B cell (primary cell): ENCODE results near the gene LECT2. TPM values are rescaled to one million over a fixed set of nuclear protein-coding genes. Genes with fewer than 3 reads are reported as not detected.

Source experiments
- ATAC-seq: fragments of 200-7000 bp; cut with Tn5 transposase; one replicate; pipeline ENCODE4 v1.10.0; 2021; ENCODE audit warnings: low read depth, mild to moderate bottlenecking, moderate number of reproducible peaks, moderate library complexity
- CTCF ChIA-PET: fragments of 350-600 bp; sonication (Branson Sonifier 250); formaldehyde crosslinking; loops from one replicate; lab custom pipeline; 2021; ENCODE audit warnings: antibody characterized with exemption, inconsistent platforms; lab: Charles Lee
- POLR2A ChIA-PET: fragments of 350-600 bp; sonication (Branson Sonifier 250); formaldehyde crosslinking; loops from one replicate; lab custom pipeline; 2021; ENCODE audit warnings: antibody characterized with exemption; lab: Charles Lee
- DNase-seq: peaks from one replicate; pipeline ENCODE4 v3.0.0; 2013
- H2AFZ ChIP-seq: 2 replicates; pipeline ENCODE4 v1.6.1; 2012; ENCODE audit warnings: mild to moderate bottlenecking, low read depth, low read length; ENCODE audit not compliant: insufficient read depth, poor library complexity, severe bottlenecking
- H3K27ac ChIP-seq, 2 donors: 1 replicate in 1 of 2; 2 replicates in 1 of 2; pipeline ENCODE4 v1.5.1; 2012 to 2013; ENCODE audit warnings: low read length in 2 of 2, mild to moderate bottlenecking in 2 of 2, moderate library complexity in 1 of 2
- H3K27me3 ChIP-seq, 4 experiments: fragments of 200-600 bp in 1 of 4; sonication (generic) in 1 of 4; replicated peaks in 1 of 4; 1 replicate in 2 of 4; 2 replicates in 2 of 4; pipeline versions ENCODE4 v1.6.1 to v1.7.0; 2013 to 2016; ENCODE audit warnings: low read length in 3 of 4, mild to moderate bottlenecking in 2 of 4, mixed read lengths in 1 of 4, moderate library complexity in 1 of 4; ENCODE audit not compliant: insufficient read depth in 4 of 4, control insufficient read depth in 3 of 4; ENCODE audit errors: control extremely low read depth in 1 of 4
- H3K36me3 ChIP-seq, 2 experiments: replicated peaks in 1 of 2; 1 replicate in 1 of 2; 2 replicates in 1 of 2; pipeline versions ENCODE4 v1.6.1 to v1.7.1; 2013; ENCODE audit warnings: low read length in 1 of 2; ENCODE audit not compliant: insufficient read depth in 2 of 2, control insufficient read depth in 1 of 2; ENCODE audit errors: control extremely low read depth in 1 of 2, extremely low read depth in 1 of 2
- H3K4me1 ChIP-seq, 2 donors: fragments of 200-600 bp in 1 of 2; sonication (generic) in 1 of 2; 1 replicate in 1 of 2; 2 replicates in 1 of 2; pipeline versions ENCODE4 v1.5.1 to v1.6.1; 2013 to 2017; ENCODE audit warnings: low read length in 2 of 2; ENCODE audit not compliant: control insufficient read depth in 2 of 2, insufficient read depth in 2 of 2
- H3K4me2 ChIP-seq: replicated peaks from 2 replicates; pipeline ENCODE3; 2012; ENCODE audit warnings: mild to moderate bottlenecking, low read depth, low read length; ENCODE audit not compliant: poor library complexity, severe bottlenecking
- H3K4me3 ChIP-seq, 5 experiments: fragments of 200-600 bp in 1 of 5; sonication (generic) in 1 of 5; 1 replicate in 3 of 5; 2 replicates in 2 of 5; pipeline versions ENCODE4 v1.5.1 to v1.7.0; 2011 to 2016; ENCODE audit warnings: low read length in 4 of 5, mild to moderate bottlenecking in 4 of 5, low read depth in 2 of 5, control low read depth in 1 of 5, moderate library complexity in 1 of 5; ENCODE audit not compliant: insufficient read depth in 1 of 5; ENCODE audit errors: control extremely low read depth in 1 of 5, extremely low read depth in 1 of 5
- H3K79me2 ChIP-seq: fragments of 200-600 bp; sonication (generic); one replicate; pipeline ENCODE4 v1.6.0; 2016; ENCODE audit warnings: low read length; ENCODE audit not compliant: control insufficient read depth, insufficient read depth
- H3K9ac ChIP-seq: fragments of 200-600 bp; sonication (generic); 2 replicates; pipeline ENCODE4 v1.6.1; 2017; ENCODE audit warnings: mild to moderate bottlenecking, low read length, moderate library complexity
- H3K9me3 ChIP-seq, 3 donors: one replicate each; pipeline versions ENCODE4 v1.6.1 to v1.7.1; 2013; ENCODE audit warnings: low read length in 2 of 3; ENCODE audit not compliant: control insufficient read depth in 2 of 3, insufficient read depth in 1 of 3; ENCODE audit errors: control extremely low read depth in 1 of 3
- H4K20me1 ChIP-seq: 2 replicates; pipeline ENCODE4 v1.6.0; 2012; ENCODE audit warnings: mild to moderate bottlenecking, low read length; ENCODE audit not compliant: insufficient read depth, control insufficient read depth, poor library complexity, severe bottlenecking
- H3K27ac Mint-ChIP-seq: one replicate; pipeline ENCODE4 v1.8.0; 2021; ENCODE audit warnings: mixed read lengths
- H3K27me3 Mint-ChIP-seq: one replicate; pipeline ENCODE4 v1.8.0; 2021; ENCODE audit warnings: mixed read lengths
- H3K4me1 Mint-ChIP-seq: one replicate; pipeline ENCODE4 v1.8.0; 2021; ENCODE audit warnings: mixed read lengths
- H3K4me3 Mint-ChIP-seq: one replicate; pipeline ENCODE4 v1.8.0; 2021; ENCODE audit warnings: mixed read lengths
- H3K9me3 Mint-ChIP-seq: one replicate; pipeline ENCODE4 v1.8.0; 2022; ENCODE audit warnings: mixed read lengths; ENCODE audit not compliant: insufficient read depth
- EZH2 ChIP-seq: IDR thresholded peaks from 2 replicates; pipeline ENCODE4 v1.6.1; 2012; ENCODE audit warnings: borderline replicate concordance, low read depth, mild to moderate bottlenecking, moderate library complexity, low read length; ENCODE audit not compliant: insufficient read depth, poor library complexity, severe bottlenecking
- WGBS: methylation state at CpG from one replicate; pipeline ENCODE4 v1.1.5; 2013; ENCODE audit warnings: missing lambda C conversion rate; ENCODE audit not compliant: insufficient coverage; 5-methylcytosine and 5-hydroxymethylcytosine counted together
- intact Hi-C: fragments of 100-400 bp; cut with micrococcal nuclease; formaldehyde crosslinking; loops from one replicate; pipeline ENCODE4 v1.10.0; 2022
- polyA plus RNA-seq: library from polyadenylated mRNA; depleted of rRNA; stranded (reverse); fragments of >200 nt; gene quantifications from 2 replicates; pipeline ENCODE4 v1.2.3, GENCODE V29; 2012
- total RNA-seq, 2 donors: library from RNA; stranded (reverse); fragments of 120-200 nt in 1 of 2; gene quantifications; 1 replicate in 1 of 2; 2 replicates in 1 of 2; pipeline versions ENCODE4 v1.2.3 to v1.2.4, GENCODE V29; 2013 to 2022
- TF ChIP-seq, protein P1 (sequence below): fragments of 200-600 bp; IDR thresholded peaks from one replicate; pipeline ENCODE4 v1.8.0; 2022; ENCODE audit warnings: antibody characterized with exemption, mild to moderate bottlenecking

LECT2 gene
- total and polyA plus RNA-seq, 2 donors (not counting 1 experiment from before 2014, with no cell fraction given): not detected

DNA sequence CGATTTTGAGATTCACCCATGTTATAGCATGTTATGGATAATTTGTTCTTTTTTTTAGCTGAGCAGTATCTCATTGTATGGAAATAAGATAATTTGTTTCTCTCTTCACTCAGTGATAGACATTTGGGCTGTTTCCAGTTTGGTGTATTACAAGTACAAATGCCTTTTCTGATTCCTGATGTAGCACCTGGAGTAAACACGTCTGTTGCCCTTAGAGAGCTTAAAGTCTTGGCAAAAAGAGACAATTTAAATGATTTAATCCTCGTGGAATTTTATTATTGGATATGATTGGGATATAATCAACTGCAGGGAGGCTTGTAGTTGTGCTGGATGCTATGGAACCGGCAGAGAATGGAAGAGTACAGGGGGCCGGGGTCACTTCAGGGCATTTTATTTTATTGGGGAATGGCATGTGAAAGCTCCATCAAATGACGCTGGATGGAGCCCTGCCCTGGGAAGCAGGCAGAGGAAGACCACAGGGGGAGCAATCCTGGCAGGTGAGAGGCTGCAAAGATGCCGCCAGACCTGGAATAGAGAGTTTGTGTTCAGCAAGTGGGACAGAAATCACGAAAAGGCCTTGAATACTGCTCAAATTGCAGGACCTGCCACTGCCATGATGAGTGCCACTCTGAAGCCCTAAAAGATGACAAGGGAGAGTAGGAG, 43.0 kb upstream of the LECT2 start:
- intact Hi-C loops: no loop called here
- H3K4me1 Mint-ChIP-seq: no peaks in the 10 kb centered on the region
- TF ChIP-seq, protein P1, sequence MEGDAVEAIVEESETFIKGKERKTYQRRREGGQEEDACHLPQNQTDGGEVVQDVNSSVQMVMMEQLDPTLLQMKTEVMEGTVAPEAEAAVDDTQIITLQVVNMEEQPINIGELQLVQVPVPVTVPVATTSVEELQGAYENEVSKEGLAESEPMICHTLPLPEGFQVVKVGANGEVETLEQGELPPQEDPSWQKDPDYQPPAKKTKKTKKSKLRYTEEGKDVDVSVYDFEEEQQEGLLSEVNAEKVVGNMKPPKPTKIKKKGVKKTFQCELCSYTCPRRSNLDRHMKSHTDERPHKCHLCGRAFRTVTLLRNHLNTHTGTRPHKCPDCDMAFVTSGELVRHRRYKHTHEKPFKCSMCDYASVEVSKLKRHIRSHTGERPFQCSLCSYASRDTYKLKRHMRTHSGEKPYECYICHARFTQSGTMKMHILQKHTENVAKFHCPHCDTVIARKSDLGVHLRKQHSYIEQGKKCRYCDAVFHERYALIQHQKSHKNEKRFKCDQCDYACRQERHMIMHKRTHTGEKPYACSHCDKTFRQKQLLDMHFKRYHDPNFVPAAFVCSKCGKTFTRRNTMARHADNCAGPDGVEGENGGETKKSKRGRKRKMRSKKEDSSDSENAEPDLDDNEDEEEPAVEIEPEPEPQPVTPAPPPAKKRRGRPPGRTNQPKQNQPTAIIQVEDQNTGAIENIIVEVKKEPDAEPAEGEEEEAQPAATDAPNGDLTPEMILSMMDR: no peak
- no peak for TF ChIP-seq EZH2

DNA sequence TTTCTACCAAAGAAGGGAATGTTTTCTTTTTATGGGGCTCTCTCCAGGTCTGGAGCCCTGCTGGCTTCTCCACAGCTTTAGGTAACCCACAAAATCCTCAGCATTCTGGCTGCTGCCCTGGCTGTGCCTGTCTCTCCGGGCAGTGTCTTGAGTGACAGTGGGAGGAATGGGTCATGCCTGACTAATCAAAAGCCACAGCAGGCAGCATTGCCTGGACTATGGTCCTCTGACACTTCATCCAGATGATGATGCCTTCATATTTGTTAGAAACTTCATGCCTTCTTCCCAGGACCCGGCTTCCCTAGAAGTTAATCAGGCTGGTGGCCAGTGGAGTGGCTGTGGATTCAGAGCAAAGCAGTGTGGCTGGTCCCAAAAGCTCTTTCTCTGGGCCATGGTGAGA, 41.8 kb upstream of the LECT2 start:
- intact Hi-C loops: no loop called here
- no peaks in the 10 kb centered on the region for H3K36me3 ChIP-seq
- Mint-ChIP-seq H3K4me1 (no peaks in the 10 kb centered on the region), H3K27ac (no peak overlapping the region), H3K27me3 (peaks cover 41% of the 10 kb centered on the region), H3K4me3 (no peak overlapping the region), H3K9me3 (peaks cover 3% of the 10 kb centered on the region)
- no peak for ATAC-seq
- peaks cover 0 to 18% (median 0%) of the 10 kb centered on the region in 4 experiments for H3K27me3 ChIP-seq
- H3K27ac ChIP-seq: no peak overlapping the region
- ChIA-PET CTCF (no interaction called here), POLR2A (no interaction called here)
- no peak overlapping the region for H3K4me2 ChIP-seq
- no peak overlapping the region for H2AFZ ChIP-seq
- H3K9me3 ChIP-seq: no peaks in the 10 kb centered on the region
- no peak overlapping the region for H3K9ac ChIP-seq
- H4K20me1 ChIP-seq: no peaks in the 10 kb centered on the region
- no peaks in the 10 kb centered on the region for H3K79me2 ChIP-seq
- no peak overlapping the region for H3K4me3 ChIP-seq
- no peaks in the 10 kb centered on the region for H3K4me1 ChIP-seq
- WGBS: 100% methylated on average over 1 of the region's 2 CpGs
- DNase-seq: no peak
- TF ChIP-seq, protein P1: no peak
- no peak for TF ChIP-seq EZH2

More for the DNA sequence above, 43.0 kb upstream of the LECT2 start:
- Histone ChIP-seq H3K9me3 (no peaks in the 10 kb centered on the region), H3K27me3 (peaks cover 0 to 18% (median 0%) of the 10 kb centered on the region in 4 experiments), H3K4me1 (no peaks in the 10 kb centered on the region), H3K79me2 (no peaks in the 10 kb centered on the region), H3K9ac (no peak overlapping the region), H3K4me3 (no peak overlapping the region), H2AFZ (no peak overlapping the region), H3K27ac (no peak overlapping the region), H3K4me2 (no peak overlapping the region), H4K20me1 (no peaks in the 10 kb centered on the region), H3K36me3 (no peaks in the 10 kb centered on the region)
- 88% methylated on average over 7 of the region's 8 CpGs for WGBS
- Mint-ChIP-seq H3K27ac (no peak overlapping the region), H3K4me3 (no peak overlapping the region), H3K9me3 (peaks cover 3% of the 10 kb centered on the region), H3K27me3 (peaks cover 45% of the 10 kb centered on the region)
- DNase-seq (no peak), ATAC-seq (no peak)
- ChIA-PET CTCF (no interaction called here), POLR2A (no interaction called here)
